Right hindlimb (tissue), 1 donor: ENCODE data around the gene GAD2.

Source experiments
- DNase-seq: peaks from one replicate; pipeline ENCODE4 v3.0.0-alpha.2; 2018

Gene GAD2

DNA sequence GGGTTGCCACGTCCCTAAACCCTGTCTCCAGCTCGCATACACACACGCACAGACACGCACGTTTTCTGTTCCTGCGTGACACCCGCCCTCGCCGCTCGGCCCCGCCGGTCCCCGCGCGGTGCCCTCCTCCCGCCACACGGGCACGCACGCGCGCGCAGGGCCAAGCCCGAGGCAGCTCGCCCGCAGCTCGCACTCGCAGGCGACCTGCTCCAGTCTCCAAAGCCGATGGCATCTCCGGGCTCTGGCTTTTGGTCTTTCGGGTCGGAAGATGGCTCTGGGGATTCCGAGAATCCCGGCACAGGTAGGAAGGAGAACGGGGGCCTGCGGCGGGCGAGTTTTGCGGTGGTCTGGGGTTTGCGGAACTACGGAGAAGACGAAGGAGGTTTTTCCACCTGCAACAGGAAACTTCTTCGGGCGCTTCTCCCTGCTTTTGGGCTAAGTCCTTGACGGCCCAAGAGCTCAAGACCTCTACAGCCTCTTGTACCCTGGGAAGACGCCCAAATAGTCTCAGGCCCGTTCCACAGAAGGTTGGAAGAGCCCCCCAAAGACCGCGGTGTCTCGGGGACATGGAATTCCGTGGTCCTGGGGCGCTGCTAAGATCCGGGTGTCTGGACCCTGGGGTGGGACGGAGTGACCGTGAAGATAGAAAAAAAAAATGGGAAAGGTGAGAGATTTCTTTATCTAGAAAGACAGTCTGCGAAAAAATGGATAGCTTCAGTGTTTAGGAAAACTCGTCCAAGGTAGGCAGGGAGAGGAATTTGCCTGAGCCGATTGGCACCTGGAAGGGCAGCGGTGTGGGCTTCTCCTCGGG, at the start of gene GAD2:
GAD2 (plus strand) TSS at position 190 of the 811 bp plus-strand sequence; CDS start at position 226, 36 bp downstream.
- DNase-seq, result no peak

DNA sequence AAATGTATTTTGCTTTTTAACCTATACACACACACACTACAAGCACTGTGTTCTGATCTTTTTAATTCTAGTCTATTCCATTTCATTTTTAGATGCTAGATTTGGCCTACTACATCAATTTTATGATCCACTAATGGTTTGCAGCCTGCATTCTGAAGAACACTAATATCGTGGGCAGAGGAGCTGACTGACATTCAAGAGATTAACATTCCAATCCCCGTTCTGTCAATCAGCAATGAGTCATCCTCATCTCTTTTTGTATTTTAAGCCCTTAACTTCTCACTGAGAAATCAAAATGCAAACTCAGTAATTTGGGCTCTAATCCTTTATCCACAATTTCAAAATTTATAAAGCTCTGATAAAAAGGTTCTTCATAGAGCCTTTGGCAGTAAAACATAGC, 47.1 kb upstream of the GAD2 start:
- no peak for DNase-seq

DNA sequence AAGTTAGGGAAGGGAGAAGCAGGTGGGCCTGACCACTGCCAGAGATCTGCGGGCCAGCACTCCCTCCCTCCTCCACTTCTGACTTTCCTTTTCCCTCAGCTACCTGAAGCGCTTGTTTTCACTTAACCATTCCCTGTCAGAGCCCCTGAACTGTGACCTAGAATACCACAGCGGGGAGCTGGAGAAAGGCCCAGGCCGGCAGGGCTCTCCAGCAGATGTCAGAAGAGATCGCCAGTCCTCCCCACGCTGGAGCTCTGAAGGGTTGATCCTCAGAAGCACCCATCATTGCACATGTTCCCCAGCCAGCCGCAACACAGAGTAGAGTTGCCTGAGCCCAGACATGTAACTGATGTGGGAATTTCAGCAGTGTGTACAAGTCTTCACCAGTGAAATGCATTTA, 44.4 kb upstream of the GAD2 start:
- DNase-seq, result no peak

DNA sequence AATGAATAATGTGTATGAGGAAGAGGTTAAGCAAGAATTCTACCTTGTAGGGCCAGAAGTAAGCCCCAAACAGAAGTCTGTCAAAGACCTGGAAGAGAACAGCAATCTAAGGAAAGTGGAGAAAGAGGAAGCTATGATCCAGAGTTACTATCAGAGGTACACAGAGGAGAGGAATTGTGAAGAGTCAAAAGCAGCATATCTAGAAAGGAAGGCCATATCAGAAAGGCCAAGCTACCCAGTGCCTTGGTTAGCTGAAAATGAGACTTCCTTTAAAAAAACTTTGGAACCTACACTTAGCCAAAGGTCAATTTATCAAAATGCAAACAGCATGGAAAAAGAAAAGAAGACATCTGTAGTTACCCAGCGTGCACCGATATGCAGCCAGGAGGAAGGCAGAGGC, 42.7 kb upstream of the GAD2 start:
- no peak for DNase-seq

DNA sequence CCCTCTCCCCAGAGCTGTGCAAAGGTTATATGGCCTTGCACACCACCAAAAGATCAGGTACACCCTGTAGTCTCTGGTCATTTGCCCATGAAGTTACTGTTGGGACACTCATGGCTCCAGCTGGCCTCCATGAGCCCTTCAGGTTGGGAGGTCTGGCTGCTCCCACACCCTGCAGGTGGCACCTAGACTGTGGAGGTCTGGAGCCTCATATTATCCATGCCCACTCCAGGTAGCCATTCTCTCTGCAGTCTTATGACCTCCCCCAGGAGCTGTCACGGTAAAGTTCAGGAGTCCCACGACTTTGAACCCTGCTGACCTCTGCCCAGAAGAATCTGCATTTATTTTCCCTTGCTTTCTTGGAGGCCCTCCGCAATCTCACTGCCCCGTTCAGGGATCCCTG, 39.2 kb upstream of the GAD2 start:
- no peak for DNase-seq

DNA sequence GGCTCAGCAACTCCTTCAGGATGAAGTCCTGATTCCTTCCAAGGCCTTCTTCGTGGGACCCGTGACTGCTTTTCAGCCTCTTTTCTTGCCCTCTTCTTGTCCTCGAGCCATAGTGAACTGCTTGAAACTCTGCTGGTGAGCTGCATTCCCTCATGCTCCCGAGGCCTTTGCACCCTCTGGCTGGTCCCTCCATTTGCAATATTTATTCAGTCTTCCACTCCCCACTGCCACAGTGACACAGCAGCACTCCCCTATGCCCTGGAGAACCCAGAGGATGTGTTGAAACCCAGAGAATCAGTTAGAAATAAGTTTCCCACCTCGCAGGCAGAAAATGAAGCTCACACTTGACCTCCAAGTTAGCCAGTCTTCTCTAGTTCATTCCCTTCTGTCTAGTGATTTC, 22.3 kb upstream of the GAD2 start:
- DNase-seq, result no peak

DNA sequence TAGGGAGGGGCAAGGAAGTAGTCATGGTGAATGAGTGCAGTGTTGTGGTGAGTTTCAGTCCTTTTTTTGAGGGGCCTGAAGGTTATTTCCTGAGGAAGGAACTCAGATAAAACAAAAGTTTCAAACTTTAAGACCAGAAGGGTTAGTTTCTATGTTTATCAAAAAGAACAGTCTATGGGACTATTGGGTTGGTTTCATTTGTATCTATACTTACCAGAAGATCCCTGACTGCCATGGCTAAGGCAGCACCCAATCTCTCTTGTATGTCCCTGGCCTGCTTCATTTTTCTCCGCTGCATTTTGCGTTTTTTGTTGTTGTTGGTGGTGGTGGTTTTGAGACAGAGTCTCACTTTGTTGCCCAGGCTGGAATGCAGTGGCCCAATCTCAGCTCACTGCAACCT, 19.3 kb upstream of the GAD2 start:
- no peak for DNase-seq

DNA sequence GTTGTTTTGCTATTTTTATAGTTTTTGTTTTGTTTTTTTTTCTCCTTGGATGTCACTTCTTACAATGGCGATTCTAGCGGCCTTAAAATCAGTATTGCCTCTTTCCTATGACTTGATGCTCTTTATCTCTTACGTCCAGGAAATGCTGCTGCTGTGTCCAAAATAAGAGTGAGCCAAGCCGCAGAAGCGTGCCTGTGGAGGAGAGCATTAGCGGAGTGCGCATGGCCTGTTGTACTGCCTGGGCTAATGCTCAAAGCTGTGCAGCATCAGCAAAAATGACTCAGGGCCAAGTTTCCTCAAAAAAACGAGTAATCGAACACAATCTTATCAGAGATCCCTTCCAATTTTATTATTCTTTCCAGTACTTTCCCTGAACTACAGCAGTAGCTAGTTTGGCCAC, 18.5 kb upstream of the GAD2 start:
- DNase-seq, result no peak

DNA sequence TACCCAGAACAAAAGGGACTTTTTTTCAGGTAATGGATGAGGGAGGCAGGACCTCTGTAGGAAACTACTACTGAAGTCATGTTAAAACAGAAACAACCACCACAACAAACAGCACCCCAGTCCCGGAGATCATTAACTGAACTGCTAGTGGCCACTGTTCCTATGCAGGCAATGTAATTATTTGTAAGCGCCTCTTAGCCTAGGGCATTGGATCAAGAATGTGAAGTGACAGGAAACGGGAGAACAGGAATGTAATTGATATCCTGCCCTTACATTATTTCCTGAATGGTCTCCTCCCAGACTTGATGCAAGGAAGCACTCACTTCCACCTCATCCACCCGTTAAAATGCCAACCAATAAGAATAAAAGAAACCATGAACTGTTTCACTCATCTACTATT, 16.7 kb upstream of the GAD2 start:
- DNase-seq, result no peak

DNA sequence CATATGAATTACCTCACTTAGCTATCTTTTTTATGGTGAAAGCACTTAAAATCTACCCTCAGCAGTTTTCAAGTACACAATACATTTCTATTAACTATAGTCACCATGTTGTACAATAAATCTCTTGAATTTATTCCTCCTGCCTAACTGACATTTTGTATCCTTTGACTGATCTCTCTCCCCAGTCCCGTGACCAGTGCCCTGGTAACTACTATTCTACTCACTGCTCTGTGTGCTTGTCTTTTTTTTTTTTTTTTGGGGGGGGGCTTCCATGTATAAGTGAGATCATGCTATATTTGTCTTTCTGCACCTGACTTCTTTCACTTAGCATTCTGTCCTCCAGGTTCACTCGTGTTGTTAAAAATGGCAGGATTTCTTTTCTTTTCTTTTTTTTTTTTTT, 11.4 kb upstream of the GAD2 start:
- DNase-seq, result no peak

DNA sequence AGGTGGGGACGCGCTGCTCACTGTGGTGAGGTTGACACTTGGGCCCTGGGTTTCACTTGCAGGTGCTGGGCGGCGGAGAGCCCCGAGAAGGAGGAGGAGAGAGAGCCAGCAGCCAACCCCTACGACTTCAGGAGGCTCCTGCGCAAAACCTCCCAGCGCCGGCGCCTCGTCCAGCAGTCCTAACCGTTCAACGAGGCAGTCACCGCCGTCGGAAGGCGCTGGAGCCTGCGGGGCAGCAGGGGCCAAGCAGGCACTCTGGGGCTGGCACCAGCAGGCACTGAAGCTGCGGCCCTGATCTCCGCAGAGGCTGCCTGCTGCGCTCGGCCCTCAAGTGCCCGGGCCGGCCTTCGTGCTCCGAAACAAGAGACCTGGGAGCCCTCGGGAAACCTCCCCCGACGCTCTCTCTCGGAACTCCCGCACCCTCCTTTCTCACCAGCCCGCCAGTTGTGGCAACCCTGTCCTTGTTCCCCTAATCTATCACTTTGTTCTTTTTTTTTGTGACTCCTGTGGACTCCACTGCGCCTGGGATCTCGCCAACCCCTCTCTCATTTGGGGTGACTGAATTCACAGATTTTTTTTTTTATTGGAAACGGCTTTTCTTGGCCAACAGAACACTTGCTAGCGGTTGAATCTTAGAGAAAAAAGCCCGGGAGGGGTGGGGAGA, 4.7 kb upstream of the GAD2 start:
- DNase-seq, result no peak

DNA sequence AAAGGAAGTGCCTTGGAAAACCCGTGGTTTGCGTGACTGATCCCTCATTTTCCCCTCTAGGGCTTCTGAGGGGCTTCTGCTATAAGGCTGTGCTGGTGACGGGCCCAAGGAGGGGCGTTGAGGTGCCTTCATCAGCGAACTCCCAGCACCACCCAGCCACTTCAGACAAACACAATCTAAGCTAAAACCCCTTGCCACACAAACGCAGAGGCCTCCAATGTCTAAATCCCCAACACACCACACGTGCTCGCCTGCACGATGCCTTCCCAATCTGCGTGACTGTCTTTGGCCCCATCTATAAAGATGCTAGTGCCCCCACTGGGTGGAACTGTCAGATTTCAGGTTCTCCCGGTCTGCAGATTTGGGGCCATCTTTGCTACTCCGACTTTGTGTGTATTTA, 4.1 kb upstream of the GAD2 start:
- DNase-seq, result no peak

DNA sequence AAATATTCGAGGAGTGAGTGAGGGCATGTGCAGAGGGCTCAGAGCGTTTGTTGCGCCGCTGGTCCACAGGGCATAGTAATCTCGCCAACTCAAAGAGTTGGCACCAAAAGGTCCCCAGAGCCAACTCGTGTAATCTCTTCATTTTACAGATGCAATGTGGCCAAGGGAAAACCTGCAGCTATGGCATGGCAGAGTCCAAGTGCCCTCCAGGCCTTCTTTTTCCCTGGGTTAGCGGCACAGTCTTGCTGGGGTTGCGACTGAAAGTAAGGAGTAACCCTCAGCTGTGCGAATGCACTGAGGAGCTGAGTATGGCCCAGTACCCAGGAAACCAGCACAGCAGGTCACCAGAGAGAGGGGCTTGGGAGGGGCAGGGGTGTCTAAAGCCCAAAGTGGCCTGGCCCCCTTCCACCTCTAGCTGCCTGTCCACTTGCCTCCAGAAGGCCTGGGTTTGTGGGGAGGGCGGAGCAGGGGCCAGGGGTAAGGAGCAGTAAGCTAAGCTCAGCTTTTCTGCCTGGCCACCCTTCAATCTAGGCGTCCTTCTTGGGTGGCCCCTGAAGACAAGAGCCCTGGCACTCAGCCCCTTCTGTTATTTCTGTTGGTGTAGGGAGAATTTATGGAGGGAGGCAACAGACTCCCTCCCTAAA, 3.3 kb upstream of the GAD2 start:
- no peak for DNase-seq

DNA sequence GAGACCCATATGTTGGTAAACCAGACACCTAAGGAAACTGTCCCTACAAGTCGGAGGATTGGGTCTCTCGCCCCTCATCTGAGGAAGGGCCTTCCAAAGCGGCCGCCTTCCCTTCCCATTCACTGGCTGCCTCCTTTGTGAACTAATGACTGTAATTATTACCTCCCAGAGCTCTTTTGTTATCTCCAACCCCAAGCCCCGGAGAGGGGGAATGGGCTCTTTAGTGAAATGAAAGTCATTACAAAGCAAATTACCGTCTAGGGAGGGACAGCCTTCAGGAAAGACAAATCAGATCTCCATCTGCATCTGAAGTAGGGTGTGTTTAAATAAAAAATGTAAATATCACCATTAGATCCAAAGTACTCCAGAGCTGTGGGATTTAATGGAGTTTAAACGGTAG, 2.6 kb upstream of the GAD2 start:
- DNase-seq, result no peak

DNA sequence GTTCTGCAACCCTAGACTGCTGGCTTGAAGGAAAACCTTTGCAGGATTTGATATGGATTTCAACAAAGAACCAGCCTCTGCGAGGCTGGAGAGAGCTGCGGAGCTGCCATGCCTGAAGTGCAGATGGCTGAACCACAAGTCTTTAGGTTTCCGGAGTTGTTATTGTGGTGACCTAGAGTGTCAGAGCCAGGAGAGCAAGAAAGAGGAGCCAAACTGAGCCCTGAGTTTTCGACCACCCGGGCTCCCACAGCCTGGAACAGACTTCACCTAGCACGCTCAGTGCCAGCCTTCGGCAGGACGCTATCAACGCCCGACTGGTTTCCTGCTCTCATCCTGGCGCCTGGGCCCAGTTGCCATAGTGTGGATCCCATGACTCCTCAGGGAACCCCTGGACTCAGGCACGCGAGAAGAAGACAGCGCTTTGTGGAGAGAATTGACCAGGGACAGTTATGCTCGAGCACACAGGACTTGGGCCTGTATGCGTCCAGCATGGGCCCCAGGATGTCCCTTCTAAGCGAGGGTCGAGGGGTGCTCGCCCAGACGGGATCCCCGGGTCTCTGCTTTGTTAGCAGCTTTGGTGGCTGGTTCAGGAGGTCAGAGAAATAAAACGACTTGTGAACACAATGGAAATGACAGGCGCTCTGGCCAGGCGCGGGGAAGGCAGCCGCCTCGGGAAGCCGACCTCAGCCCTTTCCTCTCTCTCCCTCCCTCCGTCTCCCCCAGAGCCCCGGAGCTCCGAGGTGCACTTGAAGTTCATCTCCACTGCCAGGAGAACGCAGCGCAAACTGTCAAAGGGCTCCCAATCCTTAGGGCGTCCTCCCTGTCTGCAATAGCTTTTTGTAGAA, 1.8 kb upstream of the GAD2 start:
- no peak for DNase-seq

DNA sequence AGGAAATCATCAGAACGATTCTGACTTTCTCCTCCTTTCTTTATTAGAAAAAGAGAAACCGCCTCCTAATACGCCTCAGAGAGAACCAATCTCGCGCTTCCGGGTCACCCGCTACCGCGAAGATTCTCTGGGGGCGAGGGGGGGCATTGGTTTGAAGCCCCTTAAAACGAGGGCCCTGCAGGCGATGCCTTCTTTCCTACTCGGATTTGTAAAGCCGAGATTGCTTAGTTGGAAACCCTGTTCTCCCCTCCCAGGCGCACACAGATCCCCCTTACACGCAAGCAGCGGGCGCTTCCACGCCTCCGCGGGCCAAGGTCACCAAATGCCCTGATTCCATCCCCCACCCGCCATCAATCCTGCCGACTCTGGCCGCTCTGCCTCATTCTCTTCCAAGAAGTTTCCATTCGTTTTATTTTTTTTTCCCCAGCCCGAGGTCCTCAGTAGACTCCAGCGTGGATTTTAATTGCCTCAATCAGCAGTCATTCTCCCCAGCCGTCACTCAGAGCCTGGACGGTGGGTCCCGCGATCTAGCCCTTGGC, 1.1 kb upstream of the GAD2 start:
- DNase-seq, result no peak

DNA sequence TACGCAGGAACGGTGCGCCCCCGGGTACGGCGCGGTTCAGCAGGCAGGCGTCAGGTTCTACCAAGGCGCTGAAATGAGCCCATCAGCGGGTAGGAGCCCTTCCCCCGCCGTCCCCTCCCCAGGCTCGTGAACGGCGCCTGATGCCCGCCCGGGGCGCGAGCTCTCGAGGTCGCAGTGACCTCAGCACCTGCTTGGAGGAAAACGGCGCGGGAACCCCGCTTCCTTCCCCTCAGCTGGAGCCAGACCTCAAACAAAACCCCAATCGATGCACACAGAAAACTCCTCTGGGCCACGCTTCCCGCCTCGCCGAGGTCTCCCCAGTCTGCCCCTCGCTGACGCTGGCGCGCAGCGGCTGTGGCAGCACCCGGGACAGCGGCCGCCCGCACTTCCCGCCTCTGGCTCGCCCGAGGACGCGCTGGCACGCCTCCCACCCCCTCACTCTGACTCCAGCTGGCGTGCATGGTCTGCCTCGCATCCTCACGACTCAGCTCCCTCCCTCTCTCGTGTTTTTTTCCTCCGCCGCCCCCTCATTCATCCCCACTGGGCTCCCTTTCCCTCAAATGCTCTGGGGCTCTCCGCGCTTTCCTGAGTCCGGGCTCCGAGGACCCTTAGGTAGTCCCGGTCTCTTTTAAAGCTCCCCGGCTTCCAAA, 514 bp upstream of the GAD2 start:
- DNase-seq, result peak; percentile 81

DNA sequence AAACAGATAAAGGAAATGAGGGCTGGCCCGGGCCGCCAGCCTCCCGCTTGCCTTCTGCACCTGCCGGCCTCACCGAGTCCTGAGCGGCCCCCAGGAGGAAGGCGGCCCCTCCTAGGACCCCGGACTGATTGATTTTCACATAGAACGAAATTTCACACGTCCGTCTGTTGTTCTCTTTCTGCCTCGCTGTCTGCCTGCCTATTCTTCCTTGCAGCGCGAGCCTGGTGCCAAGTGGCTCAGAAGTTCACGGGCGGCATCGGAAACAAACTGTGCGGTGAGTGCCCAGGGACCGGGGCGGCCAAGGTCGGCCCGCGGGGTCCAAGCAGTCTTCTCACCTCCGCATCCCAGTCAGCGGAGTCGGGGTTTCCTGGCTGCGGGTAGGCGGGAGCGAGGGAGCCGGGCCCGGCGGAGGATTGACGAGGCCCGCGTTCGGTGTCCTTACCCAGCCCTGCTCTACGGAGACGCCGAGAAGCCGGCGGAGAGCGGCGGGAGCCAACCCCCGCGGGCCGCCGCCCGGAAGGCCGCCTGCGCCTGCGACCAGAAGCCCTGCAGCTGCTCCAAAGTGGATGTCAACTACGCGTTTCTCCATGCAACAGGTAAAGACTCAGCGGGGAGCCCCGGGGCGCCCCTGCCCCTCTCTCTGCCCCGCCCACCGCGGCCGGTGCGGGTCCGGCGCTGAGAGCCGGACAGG, 967 bp downstream of the GAD2 start:
- peak; percentile 23 for DNase-seq

DNA sequence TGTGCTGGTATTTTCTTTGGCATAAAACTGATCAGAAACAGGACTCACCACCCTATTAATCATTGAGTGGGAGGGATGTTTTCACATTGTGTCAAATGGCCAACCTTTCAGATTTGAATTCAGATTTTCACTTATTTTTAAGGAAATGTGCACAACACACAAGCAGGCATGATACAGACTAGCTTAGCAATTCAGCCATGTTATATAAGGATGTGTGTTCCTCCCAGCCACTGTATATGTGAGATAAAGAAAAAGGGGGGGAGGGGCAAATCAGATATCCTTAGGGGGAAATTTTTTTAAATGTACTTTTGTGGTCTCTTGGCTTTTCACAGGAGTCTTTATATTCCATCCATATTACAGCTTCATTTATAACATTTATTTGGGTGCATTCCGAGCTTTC, 3.1 kb downstream of the GAD2 start:
- no peak for DNase-seq

DNA sequence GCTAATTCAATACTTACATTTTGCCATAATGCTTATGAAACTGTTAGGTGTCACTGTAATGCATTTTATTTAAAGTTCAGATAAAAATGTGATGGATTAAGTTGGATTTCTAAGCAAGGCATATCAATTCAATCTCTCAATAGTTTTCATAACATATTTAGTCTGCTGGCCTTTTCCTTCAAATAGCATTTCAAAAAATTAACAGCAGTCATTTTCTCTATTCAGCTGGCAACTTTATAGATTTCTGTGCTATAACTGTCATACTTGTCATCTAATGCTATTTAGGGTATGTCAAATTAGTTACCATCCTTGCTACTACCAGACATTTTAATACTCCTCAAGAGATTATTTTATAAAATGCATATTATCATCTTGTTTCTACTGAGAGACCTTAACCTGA, 4.3 kb downstream of the GAD2 start:
- no peak for DNase-seq

DNA sequence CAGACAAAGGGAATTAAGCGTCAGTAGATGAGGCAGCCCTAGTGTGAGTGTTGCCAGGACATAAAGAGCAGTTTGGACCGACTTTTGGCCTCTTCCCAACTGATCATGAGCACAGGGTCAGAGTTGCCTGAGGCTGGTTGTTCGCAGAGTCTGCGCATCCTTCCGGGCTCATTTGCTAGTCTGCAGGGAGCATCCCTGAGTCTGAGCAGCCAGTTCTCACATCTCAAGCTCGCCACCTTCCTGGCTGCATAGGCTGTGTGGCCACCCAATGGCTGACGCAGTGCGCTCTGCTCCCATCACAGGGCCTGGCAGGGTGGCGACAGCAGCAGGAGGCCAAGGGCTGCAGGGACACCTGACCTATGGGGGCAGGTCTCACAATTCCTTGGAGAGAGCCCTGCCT, 5.0 kb downstream of the GAD2 start:
- no peak for DNase-seq

DNA sequence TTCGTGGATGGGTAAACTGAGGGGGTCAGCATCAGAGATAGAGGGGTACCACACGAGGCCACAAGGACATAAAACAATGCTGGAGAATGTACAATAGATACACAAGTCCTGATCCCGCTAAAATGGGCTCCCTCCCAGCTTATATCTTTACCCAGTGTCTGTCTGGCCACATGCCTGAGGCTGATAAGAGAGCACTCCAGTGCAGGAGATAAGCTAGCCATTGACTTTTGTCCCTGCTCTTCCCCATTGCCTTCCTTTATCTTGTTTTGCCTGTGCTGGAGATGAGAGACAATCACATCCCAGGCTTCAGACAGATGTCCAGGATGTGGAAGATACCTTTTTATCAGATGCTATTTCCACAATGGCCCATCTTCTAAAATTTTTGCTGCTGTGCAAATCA, 6.0 kb downstream of the GAD2 start:
- no peak for DNase-seq
